T-helper 2 cell treated with Interferon-gamma antibody and Interleukin-4, amounts not matched to agents 5 μg/mL and 100 μg/mL, for 36 hours (primary cell): ENCODE data around the gene ACLY.
"Not testable (repeated sequence)": the region's sequence is repeated elsewhere in the genome, so short reads cannot be mapped to it uniquely, and the experiment has no call there.

Experiments
- DNase-seq: peaks from one replicate; pipeline ENCODE4 v3.0.0; 2021; ENCODE audit warnings: low spot score
- H3K27ac Mint-ChIP-seq: one replicate; pipeline ENCODE4 v1.8.0; 2021; ENCODE audit warnings: mild to moderate bottlenecking, mixed read lengths
- H3K27me3 Mint-ChIP-seq: one replicate; pipeline ENCODE4 v1.8.0; 2021; ENCODE audit warnings: low read depth, mixed read lengths
- H3K36me3 Mint-ChIP-seq: one replicate; pipeline ENCODE4 v1.8.0; 2021; ENCODE audit warnings: low read depth, mixed read lengths
- H3K4me1 Mint-ChIP-seq: one replicate; pipeline ENCODE4 v1.8.0; 2021; ENCODE audit warnings: low read depth, mixed read lengths
- H3K4me3 Mint-ChIP-seq: one replicate; pipeline ENCODE4 v1.8.0; 2022; ENCODE audit warnings: mild to moderate bottlenecking, moderate library complexity, mixed read lengths
- H3K9me3 Mint-ChIP-seq: one replicate; pipeline ENCODE4 v1.8.0; 2021; ENCODE audit warnings: mixed read lengths

The ACLY gene

DNA sequence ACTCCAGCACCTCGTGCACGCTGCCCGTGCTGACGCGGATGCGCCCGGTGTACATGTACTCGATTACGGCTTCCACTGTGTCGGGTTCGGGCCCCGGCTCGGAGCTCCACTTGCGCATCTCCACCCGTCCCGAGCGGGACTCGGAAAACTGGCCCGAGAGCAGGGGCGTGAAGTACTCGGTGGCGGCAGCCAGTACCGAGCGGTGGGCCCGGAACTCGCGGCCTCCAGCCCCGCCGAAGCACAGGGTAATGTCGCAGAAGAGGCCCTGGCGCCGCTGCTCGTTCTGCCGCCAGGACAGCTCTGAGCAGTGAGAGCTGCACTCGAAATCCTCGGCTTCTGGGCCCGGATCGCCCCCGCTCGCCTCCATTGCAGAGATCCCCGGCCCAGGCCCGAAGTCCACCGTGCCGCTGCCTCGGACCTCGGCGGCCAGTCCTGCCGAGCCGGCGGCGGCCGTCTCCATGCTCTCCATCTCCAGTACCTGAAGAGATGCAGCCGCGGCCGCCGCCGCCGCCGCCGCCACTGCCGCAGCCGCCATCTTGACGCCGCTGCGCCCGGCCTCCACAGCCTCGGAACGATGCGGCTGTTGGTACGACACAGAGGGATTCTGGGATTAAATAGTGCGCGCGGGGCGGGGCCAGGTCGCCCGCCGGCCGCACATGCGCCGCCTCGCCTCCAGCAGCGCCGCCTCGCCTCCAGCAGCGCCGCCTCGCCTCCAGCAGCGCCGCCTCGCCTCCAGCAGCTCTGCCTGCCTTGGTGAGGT is 53.7 kb downstream of the ACLY start, which contains the start of gene KLHL11:
Gene KLHL11, minus strand, starts transcription at position 588 of the 760 bp plus-strand sequence. Its CDS starts 53 bp downstream, at position 535.
- Mint-ChIP-seq H3K4me3 (no peak within 1 kb of the TSS), H3K4me1 (peaks cover 47% of the 10 kb centered on the region), H3K27ac (peak within 1 kb of the TSS; percentile 86), H3K9me3 (no peaks in the 10 kb centered on the region), H3K36me3 (peaks cover 35% of the 10 kb centered on the region), H3K27me3 (no peaks in the 10 kb centered on the region)
- DNase-seq, result peak; percentile 92

DNA sequence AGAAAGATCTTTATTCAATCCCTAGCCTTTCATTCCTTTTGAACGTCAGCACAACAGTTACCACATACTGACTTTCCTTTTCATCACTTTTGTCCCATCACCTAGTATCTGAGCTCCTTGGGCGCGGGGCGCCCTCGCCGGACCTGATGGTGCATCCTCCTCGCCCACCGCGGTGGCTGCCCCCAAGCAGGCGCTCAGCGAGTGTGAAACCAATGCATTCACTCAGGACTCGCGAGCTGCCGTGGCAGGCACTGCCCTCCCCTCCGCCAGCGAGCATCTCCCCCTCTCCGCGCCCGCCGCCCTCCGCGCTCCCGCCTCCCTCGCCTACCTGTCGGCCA is 54.3 kb downstream of the ACLY start:
- peak; percentile 35 for DNase-seq
- H3K9me3 Mint-ChIP-seq, result no peaks in the 10 kb centered on the region
- H3K4me3 Mint-ChIP-seq, result no peak overlapping the region
- H3K36me3 Mint-ChIP-seq, result peaks cover 30% of the 10 kb centered on the region
- H3K27me3 Mint-ChIP-seq, result no peaks in the 10 kb centered on the region
- no peak overlapping the region for H3K27ac Mint-ChIP-seq
- H3K4me1 Mint-ChIP-seq, result peaks cover 42% of the 10 kb centered on the region

DNA sequence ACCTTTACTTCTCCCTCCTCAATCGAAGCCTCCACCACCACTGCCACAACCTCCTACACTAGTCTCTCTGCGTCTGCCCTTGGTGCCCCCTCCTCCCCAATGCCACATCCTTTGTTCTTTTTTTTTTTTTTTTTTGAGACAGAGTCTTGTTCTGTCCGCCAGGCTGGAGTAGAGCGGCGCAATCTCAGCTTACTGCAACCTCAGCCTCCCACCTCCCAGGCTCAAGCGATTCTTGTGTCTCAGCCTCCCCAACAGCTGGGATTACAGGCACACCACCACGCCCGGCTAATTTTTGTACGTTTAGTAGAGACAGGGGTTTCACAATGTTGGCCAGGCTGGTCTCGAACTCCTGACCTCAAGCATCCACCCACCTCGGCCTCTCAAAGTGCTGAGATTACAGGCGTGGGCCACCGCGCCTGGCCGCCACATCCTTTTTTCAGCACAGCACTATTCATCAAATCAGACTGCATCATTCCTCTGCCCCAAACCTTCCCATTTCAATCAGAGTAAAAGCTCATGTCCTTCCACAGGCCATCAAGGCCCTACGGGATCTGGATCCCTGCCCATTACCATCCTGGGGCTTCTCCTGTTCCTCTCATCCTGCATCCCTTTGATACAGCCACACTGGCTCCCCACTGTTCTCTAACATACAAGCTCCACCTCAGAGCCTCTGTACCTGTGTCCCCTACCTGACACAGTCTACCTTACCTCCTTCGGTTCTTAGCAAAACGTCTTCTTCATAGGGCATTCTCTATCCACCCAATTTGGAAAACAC is 55.5 kb downstream of the ACLY start:
- no peak overlapping the region for H3K27ac Mint-ChIP-seq
- peaks cover 21% of the 10 kb centered on the region for H3K36me3 Mint-ChIP-seq
- peak; percentile 43 for DNase-seq
- no peak overlapping the region for H3K4me3 Mint-ChIP-seq
- H3K9me3 Mint-ChIP-seq, result no peaks in the 10 kb centered on the region
- no peaks in the 10 kb centered on the region for H3K27me3 Mint-ChIP-seq
- peaks cover 30% of the 10 kb centered on the region for H3K4me1 Mint-ChIP-seq

DNA sequence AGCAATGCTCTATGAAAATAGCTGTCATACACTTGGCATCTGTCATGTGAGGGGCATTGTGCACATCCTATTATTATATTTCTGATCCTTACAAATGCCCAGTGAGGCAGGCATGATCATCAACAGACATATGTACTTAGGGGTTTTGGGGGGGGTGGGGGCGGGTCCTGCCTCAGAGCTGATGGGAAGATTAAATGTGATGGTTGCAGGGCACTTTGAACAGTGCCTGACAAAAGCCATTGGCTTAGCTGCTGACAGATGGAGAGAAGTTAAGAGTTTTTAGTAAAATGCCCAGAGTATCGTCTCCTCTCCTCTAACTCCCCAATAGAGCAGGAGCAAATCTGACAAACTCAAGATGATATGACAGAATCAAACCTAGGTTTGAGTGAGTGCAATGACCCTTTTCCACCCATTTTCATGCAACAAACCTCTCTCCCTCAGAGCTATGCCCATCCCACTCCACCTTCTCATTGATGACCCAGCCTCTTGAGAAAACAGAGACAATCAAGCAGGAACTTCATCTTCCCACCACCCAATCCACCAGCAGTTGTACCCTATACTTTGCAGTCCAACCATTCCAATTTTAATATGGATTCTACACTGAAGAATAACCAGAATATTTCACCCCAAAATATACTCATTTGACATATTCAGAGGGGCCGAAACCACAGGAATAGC is 58.4 kb downstream of the ACLY start:
- H3K27ac Mint-ChIP-seq, result no peak overlapping the region
- no peak for DNase-seq
- H3K4me3 Mint-ChIP-seq, result no peak overlapping the region

DNA sequence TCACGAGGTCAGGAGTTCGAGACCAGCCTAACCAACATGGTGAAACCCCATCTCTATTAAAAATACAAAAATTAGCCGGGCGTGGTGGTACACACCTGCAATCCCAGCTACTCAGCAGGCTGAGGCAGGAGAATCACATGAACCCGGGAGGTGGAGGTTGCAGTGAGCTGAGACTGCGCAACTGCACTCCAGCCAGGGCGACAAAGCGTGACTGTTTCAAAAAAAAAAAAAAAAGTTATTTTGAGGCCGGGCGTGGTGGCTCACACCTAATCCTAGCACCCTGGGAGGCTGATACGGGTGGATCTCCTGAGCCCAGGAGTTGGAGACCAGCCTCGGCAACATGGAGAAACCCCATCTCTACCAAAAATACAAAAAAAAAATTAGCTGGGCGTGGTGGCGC is 67.4 kb downstream of the ACLY start:
- H3K4me3 Mint-ChIP-seq, H3K27me3 Mint-ChIP-seq, H3K27ac Mint-ChIP-seq, H3K9me3 Mint-ChIP-seq, DNase-seq: not testable (repeated sequence)
- Mint-ChIP-seq H3K36me3 (peaks cover 38% of the 10 kb centered on the region), H3K4me1 (peaks cover 10% of the 10 kb centered on the region)

More for the DNA sequence above, 58.4 kb downstream of the ACLY start:
- no peaks in the 10 kb centered on the region for H3K9me3 Mint-ChIP-seq
- peaks cover 7% of the 10 kb centered on the region for H3K36me3 Mint-ChIP-seq
- H3K27me3 Mint-ChIP-seq, result no peaks in the 10 kb centered on the region
- peaks cover 12% of the 10 kb centered on the region for H3K4me1 Mint-ChIP-seq

DNA sequence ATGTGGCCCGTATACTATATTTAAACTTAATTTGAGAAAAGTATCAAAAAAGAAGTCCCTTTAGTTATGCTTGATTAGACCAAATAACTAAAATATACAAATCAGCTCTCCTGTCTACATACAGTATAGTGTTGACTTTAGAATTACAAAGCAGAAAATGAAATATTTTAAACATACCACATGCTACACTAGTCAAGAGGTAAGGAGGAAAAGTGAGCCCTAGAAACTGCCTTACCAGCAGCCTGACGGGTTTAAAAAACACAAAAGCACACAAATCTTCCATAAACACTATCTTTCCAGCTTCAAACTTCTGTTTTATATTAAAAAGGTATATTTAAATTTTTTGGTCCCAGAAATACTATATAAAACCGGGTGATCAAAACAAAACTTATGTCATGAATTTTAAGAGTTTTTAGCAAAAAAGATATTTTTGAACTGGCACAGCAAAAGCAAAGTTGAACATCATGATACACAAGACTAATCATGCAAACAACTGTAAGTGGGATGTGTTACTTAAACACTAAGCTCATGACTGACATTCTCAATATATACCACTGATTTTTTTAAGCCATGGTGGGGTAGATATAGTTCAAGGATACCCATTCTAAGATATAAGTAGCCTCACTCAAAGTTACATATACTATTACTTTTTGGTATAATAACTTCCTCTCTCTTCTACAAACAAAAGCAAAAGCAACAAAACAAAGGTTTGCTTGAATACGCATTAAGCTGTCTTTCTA is 69.3 kb downstream of the ACLY start:
- Mint-ChIP-seq H3K27me3 (no peaks in the 10 kb centered on the region), H3K27ac (no peak overlapping the region), H3K4me1 (peaks cover 10% of the 10 kb centered on the region), H3K4me3 (no peak overlapping the region), H3K36me3 (peaks cover 30% of the 10 kb centered on the region), H3K9me3 (no peaks in the 10 kb centered on the region)
- DNase-seq, result no peak

DNA sequence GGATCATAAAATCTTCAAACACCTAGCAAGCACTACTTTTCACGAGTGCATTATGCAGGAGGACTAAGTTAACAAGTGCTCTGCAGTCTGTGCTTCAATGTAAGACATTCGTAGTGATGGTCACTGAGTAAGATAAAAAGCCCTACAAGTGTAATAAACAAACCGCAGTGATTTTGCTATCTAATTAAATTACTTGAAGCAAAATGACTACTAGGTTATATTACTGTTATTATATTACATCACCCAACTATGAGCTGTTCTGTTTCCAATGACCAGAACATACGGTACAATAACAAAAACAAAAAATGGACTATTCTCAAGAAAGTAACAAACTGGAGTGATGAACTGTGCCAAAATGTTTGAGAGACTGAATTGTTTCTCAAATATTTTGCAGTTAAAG is 70.0 kb downstream of the ACLY start:
- Mint-ChIP-seq H3K9me3 (no peaks in the 10 kb centered on the region), H3K36me3 (peaks cover 24% of the 10 kb centered on the region), H3K27me3 (no peaks in the 10 kb centered on the region), H3K4me1 (peaks cover 10% of the 10 kb centered on the region), H3K27ac (no peak overlapping the region), H3K4me3 (no peak overlapping the region)
- DNase-seq, result no peak

DNA sequence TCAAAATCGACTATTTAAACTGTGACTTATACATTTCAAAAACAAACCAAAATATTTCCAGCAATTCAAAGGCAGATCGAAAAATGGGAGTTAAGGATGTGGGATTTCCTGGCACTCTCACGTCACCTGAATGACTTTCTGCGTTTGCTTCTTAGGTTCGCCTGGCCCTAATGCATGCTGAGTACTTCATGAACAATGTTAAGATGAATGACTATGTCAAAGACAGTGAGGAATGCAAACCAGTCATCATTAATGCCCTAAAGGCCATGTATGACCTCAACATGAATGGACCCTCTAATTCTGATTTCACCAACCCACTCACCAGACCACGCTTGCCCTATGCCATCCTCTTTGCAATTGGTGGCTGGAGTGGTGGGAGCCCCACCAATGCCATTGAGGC is 73.8 kb downstream of the ACLY start:
- H3K4me3 Mint-ChIP-seq, result no peak overlapping the region
- no peaks in the 10 kb centered on the region for H3K27me3 Mint-ChIP-seq
- H3K27ac Mint-ChIP-seq, result no peak overlapping the region
- H3K4me1 Mint-ChIP-seq, result peaks cover 3% of the 10 kb centered on the region
- no peak for DNase-seq
- peaks cover 11% of the 10 kb centered on the region for H3K36me3 Mint-ChIP-seq
- H3K9me3 Mint-ChIP-seq, result no peaks in the 10 kb centered on the region

DNA sequence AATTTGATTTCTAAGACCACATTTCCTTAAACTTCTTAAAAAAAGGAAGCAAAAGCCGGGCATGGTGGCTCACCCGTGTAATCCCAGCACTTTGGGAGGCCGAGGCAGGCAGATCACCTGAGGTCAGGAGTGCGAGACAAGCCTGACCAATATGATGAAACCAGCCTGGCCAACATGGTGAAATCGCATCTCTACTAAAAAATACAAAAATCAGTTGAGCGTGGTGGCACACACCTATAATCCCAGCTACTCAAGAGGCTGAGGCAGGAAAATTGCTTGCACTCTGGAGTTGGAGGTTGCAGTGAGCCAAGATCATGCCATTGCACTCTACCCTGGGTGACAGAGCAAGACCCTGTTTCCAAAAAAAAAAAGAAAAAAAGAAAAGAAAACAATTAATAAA is 78.0 kb downstream of the ACLY start:
- not testable (repeated sequence) for H3K27me3 Mint-ChIP-seq, H3K27ac Mint-ChIP-seq, H3K4me3 Mint-ChIP-seq, H3K4me1 Mint-ChIP-seq, H3K36me3 Mint-ChIP-seq, DNase-seq, H3K9me3 Mint-ChIP-seq

DNA sequence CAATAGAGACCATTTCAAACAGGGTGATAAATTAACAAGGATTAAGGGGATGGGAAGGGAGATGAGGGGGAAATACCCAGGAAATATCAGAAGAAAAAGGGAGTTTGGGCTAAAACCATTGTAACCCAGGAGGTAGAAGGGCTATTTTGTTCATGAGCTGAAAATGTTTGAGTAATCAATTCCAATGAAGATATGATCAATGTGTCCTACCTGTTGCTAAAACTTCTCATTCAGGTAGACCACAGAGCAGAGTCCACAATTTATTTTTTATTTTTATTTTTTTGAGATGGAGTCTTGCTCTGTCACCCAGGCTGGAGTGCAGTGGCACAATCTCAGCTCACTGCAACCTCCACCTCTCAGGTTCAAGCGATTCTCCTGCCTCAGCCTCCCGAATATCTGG is 79.3 kb downstream of the ACLY start:
- not testable (repeated sequence) for DNase-seq, H3K27me3 Mint-ChIP-seq, H3K9me3 Mint-ChIP-seq, H3K4me3 Mint-ChIP-seq, H3K36me3 Mint-ChIP-seq, H3K27ac Mint-ChIP-seq
- peaks cover 13% of the 10 kb centered on the region for H3K4me1 Mint-ChIP-seq

DNA sequence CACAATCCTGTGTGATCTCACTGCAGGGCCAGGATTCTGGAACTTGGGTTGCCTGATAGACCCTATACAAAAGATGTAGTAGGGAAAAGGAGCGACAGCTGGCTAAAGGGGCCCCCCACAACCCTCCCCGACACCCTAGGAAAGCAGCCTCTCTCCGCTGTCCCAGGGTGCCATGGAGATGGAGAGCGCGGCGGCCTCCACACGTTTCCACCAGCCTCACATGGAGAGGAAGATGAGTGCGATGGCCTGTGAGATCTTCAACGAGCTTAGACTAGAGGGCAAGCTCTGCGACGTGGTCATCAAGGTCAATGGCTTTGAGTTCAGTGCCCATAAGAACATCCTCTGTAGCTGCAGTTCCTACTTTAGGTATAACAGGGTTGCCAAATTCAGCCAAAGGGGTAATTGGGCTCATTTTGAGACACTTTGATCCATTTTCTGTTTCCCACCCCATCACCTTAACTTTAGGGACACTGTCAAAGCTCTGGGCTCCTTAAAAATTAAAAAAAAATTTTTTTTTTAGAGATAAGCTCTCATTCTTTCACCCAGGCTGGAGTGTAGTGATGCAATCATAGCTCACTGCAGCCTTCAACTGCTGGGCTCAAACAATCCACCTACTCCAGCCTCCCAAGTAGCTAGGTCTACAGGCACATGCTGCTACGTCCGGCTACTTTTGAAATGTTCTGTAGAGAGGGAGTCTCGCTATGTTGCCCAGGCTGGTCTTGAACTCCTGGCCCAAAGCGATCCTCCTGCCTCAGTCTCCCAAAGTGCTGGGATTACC is 80.8 kb downstream of the ACLY start, which contains the start of gene KLHL10:
Gene KLHL10, plus strand, starts transcription at position 65 of the 778 bp plus-strand sequence. Its CDS starts 108 bp downstream, at position 173.
- H3K9me3 Mint-ChIP-seq, result no peaks in the 10 kb centered on the region
- no peak within 1 kb of the TSS for H3K27ac Mint-ChIP-seq
- no peak for DNase-seq
- peaks cover 1% of the 10 kb centered on the region for H3K36me3 Mint-ChIP-seq
- peaks cover 2% of the 10 kb centered on the region for H3K27me3 Mint-ChIP-seq
- peak within 1 kb of the TSS; percentile 79 for H3K4me3 Mint-ChIP-seq
- H3K4me1 Mint-ChIP-seq, result peaks cover 13% of the 10 kb centered on the region

DNA sequence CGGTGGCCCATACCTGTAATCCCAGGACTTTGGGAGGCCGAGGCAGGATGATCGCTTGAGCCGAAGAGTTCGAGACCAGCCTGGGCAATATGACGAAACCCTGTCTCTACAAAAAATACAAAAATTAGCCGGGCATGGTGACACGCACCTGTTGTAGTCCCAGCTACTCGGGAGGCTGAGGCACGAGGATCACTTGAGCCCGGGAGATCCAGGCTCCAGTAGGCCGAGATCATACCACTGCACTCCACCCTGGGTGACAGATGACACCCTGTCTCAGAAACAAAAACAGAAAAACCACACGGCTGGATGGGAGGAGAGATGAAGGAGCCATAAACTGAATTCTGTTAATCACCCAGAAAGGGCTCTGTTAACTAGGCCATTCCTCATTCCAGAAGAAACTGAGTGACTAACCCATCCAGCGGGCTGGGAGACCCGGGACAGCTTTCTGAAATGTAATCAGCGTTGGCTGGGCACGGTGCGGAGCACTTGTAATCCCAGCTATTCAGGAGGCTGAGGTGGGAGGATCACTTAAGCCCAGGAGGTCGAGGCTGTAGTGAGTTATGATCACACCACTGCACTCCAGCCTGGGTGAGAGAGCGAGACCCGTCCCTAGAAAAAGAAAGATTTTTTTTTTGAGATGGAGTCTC is 82.1 kb downstream of the ACLY start:
- DNase-seq, result no peak
- peaks cover 13% of the 10 kb centered on the region for H3K4me1 Mint-ChIP-seq
- H3K4me3 Mint-ChIP-seq, result peak overlapping the region; percentile 79
- H3K27me3 Mint-ChIP-seq, result peaks cover 2% of the 10 kb centered on the region
- H3K36me3 Mint-ChIP-seq, result peaks cover 8% of the 10 kb centered on the region
- no peaks in the 10 kb centered on the region for H3K9me3 Mint-ChIP-seq
- no peak overlapping the region for H3K27ac Mint-ChIP-seq
